DND-41 (cell line): ENCODE measurements around the gene BACH1.

Experiments
- EZH2 ChIP-seq: IDR thresholded peaks from 3 replicates; pipeline ENCODE4 v1.6.1; 2012; ENCODE audit warnings: borderline replicate concordance, low read depth, mild to moderate bottlenecking, moderate library complexity, low read length, inconsistent platforms; ENCODE audit not compliant: severe bottlenecking
- TF ChIP-seq, protein P1 (sequence below): IDR thresholded peaks from 2 replicates; pipeline ENCODE4 v1.5.1; 2012; ENCODE audit warnings: borderline replicate concordance, low read length, moderate library complexity, mild to moderate bottlenecking; ENCODE audit not compliant: poor library complexity, severe bottlenecking; ENCODE audit errors: extremely low read depth

DNA sequence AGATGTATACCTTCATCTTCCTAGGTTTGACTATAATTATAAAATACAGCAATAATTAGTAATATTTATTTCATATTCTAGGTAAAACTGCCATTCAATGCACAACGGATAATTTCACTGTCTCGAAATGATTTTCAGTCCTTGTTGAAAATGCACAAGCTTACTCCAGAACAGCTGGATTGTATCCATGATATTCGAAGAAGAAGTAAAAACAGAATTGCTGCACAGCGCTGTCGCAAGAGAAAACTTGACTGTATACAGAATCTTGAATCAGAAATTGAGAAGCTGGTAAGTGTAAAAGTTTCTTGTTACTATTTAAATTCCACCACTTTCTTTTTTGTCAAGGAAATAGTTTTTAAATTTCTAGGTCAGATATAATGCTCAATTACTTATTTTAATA is 30.7 kb downstream of the BACH1 start:
- TF ChIP-seq, protein P1, sequence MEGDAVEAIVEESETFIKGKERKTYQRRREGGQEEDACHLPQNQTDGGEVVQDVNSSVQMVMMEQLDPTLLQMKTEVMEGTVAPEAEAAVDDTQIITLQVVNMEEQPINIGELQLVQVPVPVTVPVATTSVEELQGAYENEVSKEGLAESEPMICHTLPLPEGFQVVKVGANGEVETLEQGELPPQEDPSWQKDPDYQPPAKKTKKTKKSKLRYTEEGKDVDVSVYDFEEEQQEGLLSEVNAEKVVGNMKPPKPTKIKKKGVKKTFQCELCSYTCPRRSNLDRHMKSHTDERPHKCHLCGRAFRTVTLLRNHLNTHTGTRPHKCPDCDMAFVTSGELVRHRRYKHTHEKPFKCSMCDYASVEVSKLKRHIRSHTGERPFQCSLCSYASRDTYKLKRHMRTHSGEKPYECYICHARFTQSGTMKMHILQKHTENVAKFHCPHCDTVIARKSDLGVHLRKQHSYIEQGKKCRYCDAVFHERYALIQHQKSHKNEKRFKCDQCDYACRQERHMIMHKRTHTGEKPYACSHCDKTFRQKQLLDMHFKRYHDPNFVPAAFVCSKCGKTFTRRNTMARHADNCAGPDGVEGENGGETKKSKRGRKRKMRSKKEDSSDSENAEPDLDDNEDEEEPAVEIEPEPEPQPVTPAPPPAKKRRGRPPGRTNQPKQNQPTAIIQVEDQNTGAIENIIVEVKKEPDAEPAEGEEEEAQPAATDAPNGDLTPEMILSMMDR, result no peak
- TF ChIP-seq EZH2, result no peak
